H1 (cell line): ENCODE measurements around the gene FCER2. TPM values are rescaled to one million over a fixed set of nuclear protein-coding genes. Genes with fewer than 3 reads are reported as not detected.

Experiments used
- CTCF ChIA-PET: fragments of 300-600 bp; sonication (Branson Sonifier 250); formaldehyde crosslinking; loops from one replicate; lab custom pipeline; 2021; ENCODE audit not compliant: partially characterized antibody; lab: Charles Lee
- POLR2A ChIA-PET: fragments of 300-600 bp; sonication (Branson Sonifier 250); formaldehyde crosslinking; loops from one replicate; lab custom pipeline; 2021; ENCODE audit warnings: inconsistent platforms; ENCODE audit not compliant: partially characterized antibody; lab: Charles Lee
- DNase-seq, 2 experiments: peaks; one replicate each; pipeline versions ENCODE4 v3.0.0 to v3.0.0-alpha.2; 2010 to 2022; ENCODE audit warnings: low spot score in 2 of 2, low read depth in 1 of 2, mixed read lengths in 1 of 2
- FAIRE-seq: peaks from 2 replicates; lab custom pipeline; 2011; peaks lifted over from hg19 to GRCh38; lab: Jason Lieb, UNC
- H2AFZ ChIP-seq: 2 replicates; pipeline ENCODE4 v1.8.1; 2012; ENCODE audit warnings: low read length, inconsistent platforms
- H2AK5ac ChIP-seq: 2 replicates; pipeline ENCODE4 v1.6.1; 2013; ENCODE audit warnings: low read depth, low read length
- H2BK120ac ChIP-seq: replicated peaks from 2 replicates; pipeline ENCODE3; 2013; ENCODE audit warnings: low read depth, low read length, inconsistent platforms
- H2BK12ac ChIP-seq: 2 replicates; pipeline ENCODE4 v1.6.1; 2013; ENCODE audit warnings: low read depth, low read length
- H2BK15ac ChIP-seq: 2 replicates; pipeline ENCODE4 v1.6.1; 2013; ENCODE audit warnings: low read length
- H2BK20ac ChIP-seq: 2 replicates; pipeline ENCODE4 v1.6.1; 2013; ENCODE audit warnings: low read length
- H2BK5ac ChIP-seq: 2 replicates; pipeline ENCODE4 v1.6.1; 2013; ENCODE audit warnings: low read depth, low read length
- H3K14ac ChIP-seq: 2 replicates; pipeline ENCODE4 v1.6.1; 2013; ENCODE audit warnings: inconsistent platforms; ENCODE audit not compliant: insufficient read length
- H3K18ac ChIP-seq: 2 replicates; pipeline ENCODE4 v1.6.1; 2013; ENCODE audit warnings: low read length; ENCODE audit errors: extremely low read depth
- H3K23ac ChIP-seq: 2 replicates; pipeline ENCODE4 v1.6.1; 2013; ENCODE audit warnings: inconsistent platforms; ENCODE audit not compliant: insufficient read length
- H3K23me2 ChIP-seq: 2 replicates; pipeline ENCODE4 v1.6.1; 2013; ENCODE audit warnings: low read depth, low read length
- H3K27ac ChIP-seq: 2 replicates; pipeline ENCODE4 v1.6.1; 2011; ENCODE audit warnings: low read depth, low read length, inconsistent platforms
- H3K27me3 ChIP-seq, 4 experiments: replicated peaks in 1 of 4; 1 replicate in 1 of 4; 2 replicates in 3 of 4; pipeline versions ENCODE4 v1.6.1 to v1.8.1; 2011 to 2013; ENCODE audit warnings: low read length in 3 of 4, mild to moderate bottlenecking in 3 of 4, inconsistent platforms in 2 of 4, mixed read lengths in 2 of 4, moderate library complexity in 1 of 4; ENCODE audit not compliant: control insufficient read depth in 3 of 4, insufficient read depth in 3 of 4; ENCODE audit errors: extremely low read depth in 1 of 4
- H3K36me3 ChIP-seq, 4 experiments: 2 replicates each; pipeline versions ENCODE4 v1.6.1 to v1.8.1; 2011 to 2013; ENCODE audit warnings: mild to moderate bottlenecking in 4 of 4, low read length in 3 of 4, moderate library complexity in 2 of 4, control low read depth in 1 of 4, inconsistent platforms in 1 of 4; ENCODE audit not compliant: insufficient read depth in 4 of 4, control insufficient read depth in 2 of 4
- H3K4ac ChIP-seq: replicated peaks from 2 replicates; pipeline ENCODE3; 2013; ENCODE audit warnings: low read length, low read depth, mixed read lengths, inconsistent platforms; ENCODE audit not compliant: insufficient read length
- H3K4me1 ChIP-seq, 4 experiments: replicated peaks in 1 of 4; 1 replicate in 1 of 4; 2 replicates in 3 of 4; pipeline versions ENCODE4 v1.6.1 to v1.8.1; 2011 to 2013; ENCODE audit warnings: low read length in 3 of 4, inconsistent platforms in 2 of 4, mixed read lengths in 1 of 4; ENCODE audit not compliant: insufficient read depth in 4 of 4, control insufficient read depth in 3 of 4
- H3K4me2 ChIP-seq, 2 experiments: 2 replicates each; pipeline versions ENCODE4 v1.6.1 to v1.8.1; 2011 to 2013; ENCODE audit warnings: low read depth in 2 of 2, low read length in 2 of 2, control low read depth in 1 of 2, inconsistent platforms in 1 of 2, mild to moderate bottlenecking in 1 of 2; ENCODE audit not compliant: insufficient read depth in 1 of 2
- H3K4me3 ChIP-seq, 4 experiments: fragments of 200-600, 300-600 bp in 1 of 4; sonication (generic), shearing (Covaris generic), sonication (Bioruptor Twin) in 1 of 4; 2 replicates each; pipeline versions ENCODE4 v1.5.1 to v1.8.1; 2011 to 2016; ENCODE audit warnings: low read length in 4 of 4, low read depth in 3 of 4, control low read depth in 2 of 4, inconsistent platforms in 2 of 4, mild to moderate bottlenecking in 2 of 4, mixed read lengths in 1 of 4, moderate library complexity in 1 of 4; ENCODE audit not compliant: insufficient read depth in 2 of 4; ENCODE audit errors: extremely low read depth in 1 of 4
- H3K56ac ChIP-seq: replicated peaks from 2 replicates; pipeline ENCODE3; 2013; ENCODE audit warnings: low read depth, mild to moderate bottlenecking, mixed read lengths, low read length, inconsistent platforms; ENCODE audit not compliant: insufficient read length
- H3K79me1 ChIP-seq: 2 replicates; pipeline ENCODE4 v1.6.1; 2013; ENCODE audit warnings: low read depth, low read length, control low read depth
- H3K79me2 ChIP-seq, 2 experiments: 2 replicates each; pipeline versions ENCODE4 v1.6.1 to v1.8.1; 2012 to 2013; ENCODE audit warnings: low read length in 2 of 2, mild to moderate bottlenecking in 2 of 2, inconsistent platforms in 1 of 2; ENCODE audit not compliant: insufficient read depth in 2 of 2, control insufficient read depth in 1 of 2
- H3K9ac ChIP-seq, 4 experiments: replicated peaks in 1 of 4; 1 replicate in 1 of 4; 2 replicates in 3 of 4; pipeline versions ENCODE4 v1.6.1 to v1.8.1; 2011 to 2013; ENCODE audit warnings: low read depth in 3 of 4, low read length in 3 of 4, control low read depth in 2 of 4, mild to moderate bottlenecking in 2 of 4, moderate library complexity in 2 of 4, inconsistent platforms in 1 of 4; ENCODE audit errors: extremely low read depth in 1 of 4
- H3K9me3 ChIP-seq, 2 experiments: 2 replicates each; pipeline versions ENCODE4 v1.6.1 to v1.8.1; 2012 to 2013; ENCODE audit warnings: mild to moderate bottlenecking in 2 of 2, moderate library complexity in 2 of 2, control low read depth in 1 of 2, inconsistent platforms in 1 of 2, low read depth in 1 of 2, low read length in 1 of 2, mixed read lengths in 1 of 2; ENCODE audit not compliant: insufficient read depth in 2 of 2
- H4K20me1 ChIP-seq, 2 experiments: replicated peaks in 1 of 2; 2 replicates each; pipeline versions ENCODE3 to v1.8.1; 2011 to 2013; ENCODE audit warnings: inconsistent platforms in 2 of 2, low read length in 2 of 2, mild to moderate bottlenecking in 1 of 2; ENCODE audit not compliant: insufficient read depth in 2 of 2, control insufficient read depth in 1 of 2
- H4K5ac ChIP-seq: 2 replicates; pipeline ENCODE4 v1.6.1; 2013; ENCODE audit warnings: low read length, low read depth, mixed read lengths, inconsistent platforms; ENCODE audit not compliant: insufficient read length
- H4K8ac ChIP-seq: 2 replicates; pipeline ENCODE4 v1.8.0; 2013; ENCODE audit warnings: mild to moderate bottlenecking, moderate library complexity, low read length, inconsistent platforms; ENCODE audit not compliant: insufficient read depth; ENCODE audit errors: extremely low read depth
- H4K91ac ChIP-seq: replicated peaks from 2 replicates; pipeline ENCODE3; 2013; ENCODE audit warnings: low read length, mixed read lengths, inconsistent platforms; ENCODE audit not compliant: insufficient read length
- BRCA1 ChIP-seq: IDR thresholded peaks from 2 replicates; pipeline ENCODE4 v1.6.1; 2012; ENCODE audit warnings: low read depth, low read length, improper control_type of control experiment
- CBX5 ChIP-seq: fragments of 300-800, 300-1000 bp; sonication (generic); IDR thresholded peaks from 2 replicates; pipeline ENCODE4 v1.7.1; 2016; ENCODE audit warnings: antibody characterized with exemption, low read length, low read depth
- CEBPB ChIP-seq: IDR thresholded peaks from 2 replicates; pipeline ENCODE4 v1.6.1; 2012; ENCODE audit warnings: low read depth, low read length
- JUN ChIP-seq: IDR thresholded peaks from 2 replicates; pipeline ENCODE4 v1.6.1; 2011; ENCODE audit warnings: low read depth, mild to moderate bottlenecking, improper control_type of control experiment, low read length
- MAFK ChIP-seq: IDR thresholded peaks from 2 replicates; pipeline ENCODE4 v1.6.1; 2012; ENCODE audit warnings: low read depth, mild to moderate bottlenecking, improper control_type of control experiment, low read length
- POLR2AphosphoS5 ChIP-seq: IDR thresholded peaks from 2 replicates; pipeline ENCODE4 v1.6.1; 2011; ENCODE audit warnings: low read depth, low read length
- POU5F1 ChIP-seq: IDR thresholded peaks from 2 replicates; pipeline ENCODE4 v1.6.1; 2011; ENCODE audit warnings: low read depth, mild to moderate bottlenecking, low read length, moderate library complexity
- RNF2 ChIP-seq: fragments of 200-900, 300-1000 bp; sonication (generic); IDR thresholded peaks from 2 replicates; pipeline ENCODE4 v1.7.1; 2016; ENCODE audit warnings: borderline replicate concordance, low read depth, mild to moderate bottlenecking, antibody characterized with exemption, low read length; ENCODE audit not compliant: poor library complexity, severe bottlenecking; ENCODE audit errors: missing control alignments
- RXRA ChIP-seq: IDR thresholded peaks from 2 replicates; pipeline ENCODE4 v1.6.1; 2011; ENCODE audit warnings: low read depth, mild to moderate bottlenecking, low read length, moderate library complexity; ENCODE audit not compliant: insufficient read depth
- SP1 ChIP-seq: IDR thresholded peaks from 2 replicates; pipeline ENCODE4 v1.6.1; 2011; ENCODE audit warnings: low read depth, low read length
- TBP ChIP-seq: IDR thresholded peaks from 2 replicates; pipeline ENCODE4 v1.6.1; 2011; ENCODE audit warnings: low read depth, low read length, improper control_type of control experiment
- WGBS, 2 experiments: shearing (Covaris generic) in 1 of 2; methylation state at CpG; one replicate each; pipeline versions ENCODE4 v1.1.6 to v1.1.7; 2013 to 2015; ENCODE audit warnings: low lambda C conversion rate in 2 of 2, mixed read lengths in 2 of 2, inconsistent platforms in 1 of 2, low coverage in 1 of 2, missing lambda C conversion rate in 1 of 2; ENCODE audit not compliant: insufficient replicate concordance in 2 of 2, insufficient coverage in 1 of 2, insufficient read length in 1 of 2; ENCODE audit errors: extremely low coverage in 1 of 2, missing lambda C conversion rate in 1 of 2; 5-methylcytosine and 5-hydroxymethylcytosine counted together
- polyA plus RNA-seq, 7 experiments: library from polyadenylated mRNA; depleted of rRNA in 3 of 7; stranded (reverse) in 5 of 7; unstranded in 2 of 7; fragments of >200 nt in 5 of 7; fragments of 200-250 nt in 2 of 7; gene quantifications; 1 replicate in 5 of 7; 2 replicates in 1 of 7; 4 replicates in 1 of 7; pipeline versions ENCODE4 v1.2.1 to v1.2.3, GENCODE V29; 2011 to 2013; ENCODE audit warnings: missing spikeins in 2 of 7, mixed read lengths in 2 of 7
- total RNA-seq: library from RNA; stranded (reverse); fragmentation: NEBNext Ultra II Directional; extraction: Animal tissue kit (Norgen Biotek cat#: 25700); gene quantifications from 2 replicates; pipeline ENCODE4 v1.2.1, GENCODE V29; 2021

The FCER2 gene
- total and polyA plus RNA-seq, 2 of the 8 experiments (the other 6 are each of a cell fraction or from before 2014, with no cell fraction given) = 0.67 TPM; not detected in 1

GRCh38 chr19:7730286-7731217 is 28.6 kb upstream of the FCER2 start:
- Histone ChIP-seq H2BK20ac (no peak overlapping the region), H3K56ac (no peak overlapping the region), H2BK5ac (no peak overlapping the region), H3K79me1 (no peaks in the 10 kb centered on the region), H2BK15ac (no peak overlapping the region), H3K23ac (no peak overlapping the region), H3K4me3 (peak overlapping the region; percentile 32 to 63 (median 40); a peak in 7 of 8 replicates), H3K23me2 (peaks cover 8% of the 10 kb centered on the region; the same call in 1 of the 2 replicates), H3K18ac (no peak overlapping the region; the same call in 1 of the 2 replicates), H2BK120ac (no peak overlapping the region), H3K9me3 (no peaks in the 10 kb centered on the region), H3K79me2 (no peaks in the 10 kb centered on the region), H4K8ac (peak overlapping the region; percentile 44), H3K4me2 (peak overlapping the region; percentile 96 to 98), H4K5ac (no peak overlapping the region), H3K4ac (no peak overlapping the region), H3K14ac (no peak overlapping the region), H3K4me1 (peaks cover 0 to 15% (median 9%) of the 10 kb centered on the region in 4 experiments; a peak in 6 of 7 replicates), H4K91ac (no peak overlapping the region), H3K27ac (no peak overlapping the region), H3K36me3 (no peaks in the 10 kb centered on the region), H2AFZ (no peak overlapping the region), H4K20me1 (peaks cover 0 to 3% of the 10 kb centered on the region in 2 experiments), H3K9ac (no peak overlapping the region), H2BK12ac (no peak overlapping the region), H2AK5ac (no peak overlapping the region), H3K27me3 (peaks cover 27 to 45% (median 44%) of the 10 kb centered on the region in 4 experiments)
- DNase-seq (no peak), FAIRE-seq (no peak)
- WGBS, 2 experiments = 14% methylated on average over 23 of the region's 78 CpGs; no CpG with 5 or more reads in 1 of the 2 experiments
- CTCF ChIA-PET = interaction anchor here (0.6 kb wide), 1 partner anchor 25 kb away, joined by 3 read pairs; no protein-coding TSS in a partner anchor
- POLR2A ChIA-PET = interaction anchor here (1.4 kb wide), 1 partner anchor 42 kb away, joined by 4 read pairs; no protein-coding TSS in a partner anchor
- TF ChIP-seq POU5F1 = no peak
- no peak for TF ChIP-seq JUN
- no peak for TF ChIP-seq SP1
- TF ChIP-seq RNF2 = no peak
- TF ChIP-seq RXRA = 0 out of 2 replicates have a peak, but pooled peaks have one; percentile 53
- no peak for TF ChIP-seq MAFK
- TF ChIP-seq TBP = no peak
- TF ChIP-seq BRCA1 = no peak
- no peak for TF ChIP-seq CBX5
- TF ChIP-seq CEBPB = no peak
- TF ChIP-seq POLR2AphosphoS5 = no peak
